Gastrocnemius medialis (tissue), 4 donors: ENCODE results near the gene CFAP70. TPM values are rescaled to one million over a fixed set of nuclear protein-coding genes. Genes with fewer than 3 reads are reported as not detected.

Experiments used
- ATAC-seq, 2 donors: fragments of 150-250 bp; one replicate each; pipeline ENCODE4 v1.9.1; 2016
- DNase-seq, 2 donors: peaks; one replicate each; pipeline ENCODE4 v3.0.0-alpha.2; 2019
- H3K27ac ChIP-seq, 4 donors: fragments of 200-600 bp; sonication (generic); 1 replicate in 1 of 4; 2 replicates in 3 of 4; pipeline ENCODE4 v1.5.1; 2016 to 2018; ENCODE audit warnings: mild to moderate bottlenecking in 2 of 4, moderate library complexity in 1 of 4
- H3K27me3 ChIP-seq, 3 donors: fragments of 200-600 bp; sonication (generic) in 2 of 3; 1 replicate in 1 of 3; 2 replicates in 2 of 3; pipeline versions ENCODE4 v1.5.1 to v1.6.0; 2016 to 2019; ENCODE audit warnings: mild to moderate bottlenecking in 1 of 3, moderate library complexity in 1 of 3
- H3K36me3 ChIP-seq, 2 donors: fragments of 200-600 bp; sonication (generic) in 1 of 2; one replicate each; pipeline ENCODE4 v1.5.1; 2017 to 2018
- H3K4me1 ChIP-seq, 2 donors: fragments of 200-600 bp; sonication (generic) in 1 of 2; one replicate each; pipeline ENCODE4 v1.5.1; 2016 to 2017; ENCODE audit warnings: mild to moderate bottlenecking in 2 of 2
- H3K4me3 ChIP-seq, 4 donors: fragments of 200-600 bp; sonication (generic) in 3 of 4; 1 replicate in 1 of 4; 2 replicates in 3 of 4; pipeline ENCODE4 v1.5.1; 2016 to 2019; ENCODE audit warnings: mild to moderate bottlenecking in 2 of 4
- H3K9me3 ChIP-seq, 3 donors: fragments of 200-600 bp; sonication (generic) in 2 of 3; 1 replicate in 1 of 3; 2 replicates in 2 of 3; pipeline ENCODE4 v1.5.1; 2016 to 2019
- POLR2A ChIP-seq, 2 donors: fragments of 450-650 bp; IDR thresholded peaks; one replicate each; pipeline ENCODE4 v1.6.1; 2017; ENCODE audit warnings: antibody characterized with exemption in 2 of 2, mild to moderate bottlenecking in 2 of 2, moderate library complexity in 2 of 2
- in situ Hi-C, 4 donors: fragments of 200-750 bp; cut with MboI; loops; one replicate each; pipeline versions ENCODE4 v1.15.0 to v1.8.0; 2017; ENCODE audit warnings: low sequenced_read_pairs in 4 of 4
- intact Hi-C: fragments of 100-400 bp; cut with DNase I; formaldehyde crosslinking; loops from one replicate; pipeline ENCODE4 v1.15.1; 2023; ENCODE audit warnings: low total_unique reads
- total RNA-seq, 4 donors: library from RNA; depleted of rRNA; stranded (reverse); fragments of >200 nt; gene quantifications; one replicate each; pipeline versions ENCODE4 v1.1.0 to v1.2.3, GENCODE V29; 2016
- TF ChIP-seq, protein P1 (sequence below), 5 experiments: fragments of 450-650 bp in 3 of 5; fragments of 200-600 bp in 2 of 5; sonication (generic) in 2 of 5; IDR thresholded peaks in 4 of 5; conservative IDR thresholded peaks in 1 of 5; 1 replicate in 4 of 5; 2 replicates in 1 of 5; pipeline ENCODE4 v1.5.1; 2016 to 2019; ENCODE audit warnings: antibody characterized with exemption in 5 of 5, mild to moderate bottlenecking in 3 of 5, moderate library complexity in 3 of 5

CFAP70 gene
- total RNA-seq, 4 donors from 2014 or later = 0.20 to 1.8 (median 1.1) TPM

DNA sequence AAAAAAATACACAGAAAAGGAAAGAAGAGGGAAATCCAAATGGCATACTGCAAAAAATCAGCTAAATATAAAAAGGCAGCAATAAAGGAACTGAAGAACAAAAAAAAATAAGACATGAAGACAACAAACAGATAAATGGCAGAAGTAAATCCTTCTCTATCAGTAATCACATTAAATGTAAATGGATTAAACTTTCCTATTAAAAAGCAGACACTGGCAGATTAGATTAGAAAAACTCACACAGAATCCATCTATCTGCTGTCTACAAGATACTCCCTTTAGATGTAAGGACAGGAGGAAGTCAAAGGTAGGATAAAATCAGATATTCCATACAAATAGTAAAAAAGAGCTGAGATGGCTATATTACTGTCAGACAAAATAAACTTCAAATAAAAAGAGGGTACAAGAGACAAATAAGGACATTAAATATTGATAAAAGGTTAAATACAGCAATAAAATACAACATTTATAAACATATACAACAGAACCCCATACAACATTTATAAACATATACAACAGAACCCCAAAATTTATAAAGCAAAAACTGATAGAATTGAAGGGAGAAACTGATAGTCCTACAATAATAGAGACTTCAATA is 51.4 kb downstream of the CFAP70 start:
- Histone ChIP-seq H3K36me3 (peaks cover 0 to 5% of the 10 kb centered on the region in 2 donors), H3K4me3 (no peak overlapping the region), H3K9me3 (no peaks in the 10 kb centered on the region), H3K27me3 (no peaks in the 10 kb centered on the region), H3K27ac (no peak overlapping the region), H3K4me1 (no peaks in the 10 kb centered on the region)
- in situ Hi-C loops = no loop called here
- TF ChIP-seq POLR2A (IDR thresholded peaks at IDR 0.05) = no peak
- TF ChIP-seq, protein P1, sequence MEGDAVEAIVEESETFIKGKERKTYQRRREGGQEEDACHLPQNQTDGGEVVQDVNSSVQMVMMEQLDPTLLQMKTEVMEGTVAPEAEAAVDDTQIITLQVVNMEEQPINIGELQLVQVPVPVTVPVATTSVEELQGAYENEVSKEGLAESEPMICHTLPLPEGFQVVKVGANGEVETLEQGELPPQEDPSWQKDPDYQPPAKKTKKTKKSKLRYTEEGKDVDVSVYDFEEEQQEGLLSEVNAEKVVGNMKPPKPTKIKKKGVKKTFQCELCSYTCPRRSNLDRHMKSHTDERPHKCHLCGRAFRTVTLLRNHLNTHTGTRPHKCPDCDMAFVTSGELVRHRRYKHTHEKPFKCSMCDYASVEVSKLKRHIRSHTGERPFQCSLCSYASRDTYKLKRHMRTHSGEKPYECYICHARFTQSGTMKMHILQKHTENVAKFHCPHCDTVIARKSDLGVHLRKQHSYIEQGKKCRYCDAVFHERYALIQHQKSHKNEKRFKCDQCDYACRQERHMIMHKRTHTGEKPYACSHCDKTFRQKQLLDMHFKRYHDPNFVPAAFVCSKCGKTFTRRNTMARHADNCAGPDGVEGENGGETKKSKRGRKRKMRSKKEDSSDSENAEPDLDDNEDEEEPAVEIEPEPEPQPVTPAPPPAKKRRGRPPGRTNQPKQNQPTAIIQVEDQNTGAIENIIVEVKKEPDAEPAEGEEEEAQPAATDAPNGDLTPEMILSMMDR (IDR thresholded peaks at IDR 0.05 in 4 of 5, conservative IDR thresholded peaks at IDR 0.05 in 1 of 5) = no peak
- ATAC-seq (no peak), DNase-seq (no peak)
- intact Hi-C loops = no loop called here

DNA sequence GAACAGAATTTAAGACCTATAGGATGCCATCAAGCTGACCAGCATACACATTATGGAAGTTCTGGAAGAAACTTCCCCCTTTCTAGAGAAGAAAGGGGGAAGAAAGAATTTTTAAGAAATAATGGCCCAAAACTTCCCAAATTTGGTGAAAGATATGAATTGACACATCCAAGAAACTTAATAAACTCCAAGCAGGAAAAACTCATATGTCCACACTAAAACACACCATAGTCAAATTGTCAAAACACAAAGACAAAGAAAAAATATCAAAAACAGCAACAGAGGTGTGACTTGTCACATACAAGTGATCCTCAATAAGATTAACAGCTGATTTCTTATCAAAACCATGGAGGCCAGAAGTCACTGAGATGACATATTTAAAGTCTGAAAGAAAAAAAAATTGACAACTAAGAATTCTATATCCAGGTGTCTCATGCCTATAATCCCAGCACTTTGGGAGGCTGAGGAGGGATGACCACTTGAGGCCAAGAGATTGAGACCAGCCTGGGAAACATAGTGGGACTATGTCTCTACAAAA is 52.4 kb downstream of the CFAP70 start:
- no peaks in the 10 kb centered on the region for H3K4me1 ChIP-seq
- DNase-seq (no peak), ATAC-seq (no peak)
- H3K27me3 ChIP-seq = no peaks in the 10 kb centered on the region
- peaks cover 0 to 5% of the 10 kb centered on the region in 2 donors for H3K36me3 ChIP-seq
- no peak for TF ChIP-seq POLR2A (IDR thresholded peaks at IDR 0.05)
- TF ChIP-seq, protein P1 (IDR thresholded peaks at IDR 0.05 in 4 of 5, conservative IDR thresholded peaks at IDR 0.05 in 1 of 5) = no peak
- H3K9me3 ChIP-seq = no peaks in the 10 kb centered on the region
- intact Hi-C loops = no loop called here
- in situ Hi-C loops = no loop called here
- no peak overlapping the region for H3K4me3 ChIP-seq
- H3K27ac ChIP-seq = no peak overlapping the region

DNA sequence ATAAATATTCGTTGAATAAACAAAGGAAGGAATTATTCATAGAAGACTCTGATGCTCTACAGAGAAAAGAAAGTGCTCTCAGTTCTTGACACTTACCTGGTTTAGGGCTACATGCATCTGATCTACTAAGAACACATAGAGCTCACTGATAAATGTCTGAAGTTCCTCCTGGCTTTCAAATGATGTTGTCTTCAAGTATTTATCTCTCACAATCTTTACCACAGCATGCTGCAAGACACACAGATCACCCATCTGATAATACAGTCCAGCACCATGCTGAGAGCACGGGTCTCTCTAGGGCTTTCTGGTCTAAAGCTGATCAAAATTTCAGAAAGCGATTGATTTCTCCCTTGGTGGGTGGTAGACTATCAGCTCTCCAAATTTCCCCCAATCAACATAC is 61.7 kb downstream of the CFAP70 start:
- intact Hi-C loops = no loop called here
- in situ Hi-C loops = no loop called here
- no peak for ATAC-seq
- no peak for DNase-seq
- Histone ChIP-seq H3K36me3 (no peaks in the 10 kb centered on the region), H3K27me3 (no peaks in the 10 kb centered on the region), H3K4me3 (no peak overlapping the region), H3K27ac (no peak overlapping the region), H3K4me1 (no peaks in the 10 kb centered on the region), H3K9me3 (no peaks in the 10 kb centered on the region)
- TF ChIP-seq, protein P1 (IDR thresholded peaks at IDR 0.05 in 4 of 5, conservative IDR thresholded peaks at IDR 0.05 in 1 of 5) = no peak
- no peak for TF ChIP-seq POLR2A (IDR thresholded peaks at IDR 0.05)

DNA sequence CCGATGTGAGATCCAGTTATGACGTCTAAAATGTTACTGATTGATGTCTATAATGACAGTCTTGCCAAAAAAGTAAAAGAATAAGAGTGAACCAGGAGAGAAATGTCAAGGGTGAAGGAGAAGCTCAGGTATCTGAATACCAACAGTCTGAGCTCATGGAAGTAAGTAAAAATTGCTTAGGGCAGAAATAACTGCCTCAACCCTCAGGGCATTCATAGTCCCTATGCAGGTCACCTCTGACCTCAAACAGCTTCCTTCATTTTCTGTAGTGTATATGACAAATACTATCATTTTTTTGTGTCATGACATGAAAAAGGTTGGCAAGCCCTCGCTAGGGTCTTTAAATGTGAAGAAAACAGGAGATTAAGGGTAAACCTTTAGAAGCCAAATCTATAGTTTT is 65.2 kb downstream of the CFAP70 start:
- no peaks in the 10 kb centered on the region for H3K4me1 ChIP-seq
- no peaks in the 10 kb centered on the region for H3K9me3 ChIP-seq
- in situ Hi-C loops = no loop called here
- H3K27me3 ChIP-seq = no peaks in the 10 kb centered on the region
- no peaks in the 10 kb centered on the region for H3K36me3 ChIP-seq
- ATAC-seq = no peak
- DNase-seq = no peak
- TF ChIP-seq, protein P1 (IDR thresholded peaks at IDR 0.05 in 4 of 5, conservative IDR thresholded peaks at IDR 0.05 in 1 of 5) = no peak
- no peak for TF ChIP-seq POLR2A (IDR thresholded peaks at IDR 0.05)
- no peak overlapping the region for H3K4me3 ChIP-seq
- H3K27ac ChIP-seq = no peak overlapping the region
- intact Hi-C loops = no loop called here

DNA sequence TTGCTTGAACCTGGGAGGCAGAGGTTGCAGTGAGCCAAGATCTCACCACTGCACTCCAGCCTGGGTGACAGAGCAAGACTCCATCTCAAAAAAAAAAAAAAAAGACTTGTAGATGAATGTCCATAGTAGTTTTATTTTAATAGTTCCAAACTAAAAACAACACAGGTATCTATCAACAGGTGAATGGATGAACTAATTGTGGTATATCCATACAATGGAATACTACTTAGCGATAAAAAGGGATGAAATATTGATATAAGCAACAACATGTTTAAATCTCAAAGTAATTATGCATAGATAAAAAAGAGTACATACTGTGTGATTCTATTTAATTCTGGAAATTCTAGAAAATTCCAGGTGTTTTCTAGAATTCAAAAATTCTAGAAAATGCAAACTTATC is 68.7 kb downstream of the CFAP70 start:
- H3K4me1 ChIP-seq = no peaks in the 10 kb centered on the region
- in situ Hi-C loops = no loop called here
- no peak for TF ChIP-seq POLR2A (IDR thresholded peaks at IDR 0.05)
- TF ChIP-seq, protein P1 (IDR thresholded peaks at IDR 0.05 in 4 of 5, conservative IDR thresholded peaks at IDR 0.05 in 1 of 5) = no peak

More for the DNA sequence above, 68.7 kb downstream of the CFAP70 start:
- no peaks in the 10 kb centered on the region for H3K36me3 ChIP-seq
- no peak overlapping the region for H3K4me3 ChIP-seq
- no peak for ATAC-seq
- no peak for DNase-seq
- intact Hi-C loops = no loop called here
- no peaks in the 10 kb centered on the region for H3K9me3 ChIP-seq
- no peaks in the 10 kb centered on the region for H3K27me3 ChIP-seq
- no peak overlapping the region for H3K27ac ChIP-seq
